Tibial nerve (tissue), 4 donors: ENCODE measurements around the gene ACAD11.

ENCODE experiments used
- EP300 ChIP-seq, 2 donors: sonication (generic); formaldehyde crosslinking; IDR thresholded peaks; one replicate each; pipeline ENCODE4 v1.6.1; 2017; ENCODE audit warnings: antibody characterized with exemption in 2 of 2, mild to moderate bottlenecking in 1 of 2
- POLR2A ChIP-seq, 2 donors: fragments of 450-650 bp; IDR thresholded peaks; one replicate each; pipeline ENCODE4 v1.6.1; 2017; ENCODE audit warnings: antibody characterized with exemption in 2 of 2, mild to moderate bottlenecking in 2 of 2, moderate library complexity in 2 of 2
- TF ChIP-seq, protein P1 (sequence below), 5 experiments: fragments of 200-600 bp in 3 of 5; fragments of 450-650 bp in 2 of 5; sonication (generic) in 3 of 5; IDR thresholded peaks; one replicate each; pipeline ENCODE4 v1.5.1; 2016 to 2019; ENCODE audit warnings: antibody characterized with exemption in 5 of 5, mild to moderate bottlenecking in 3 of 5, moderate library complexity in 2 of 5

DNA sequence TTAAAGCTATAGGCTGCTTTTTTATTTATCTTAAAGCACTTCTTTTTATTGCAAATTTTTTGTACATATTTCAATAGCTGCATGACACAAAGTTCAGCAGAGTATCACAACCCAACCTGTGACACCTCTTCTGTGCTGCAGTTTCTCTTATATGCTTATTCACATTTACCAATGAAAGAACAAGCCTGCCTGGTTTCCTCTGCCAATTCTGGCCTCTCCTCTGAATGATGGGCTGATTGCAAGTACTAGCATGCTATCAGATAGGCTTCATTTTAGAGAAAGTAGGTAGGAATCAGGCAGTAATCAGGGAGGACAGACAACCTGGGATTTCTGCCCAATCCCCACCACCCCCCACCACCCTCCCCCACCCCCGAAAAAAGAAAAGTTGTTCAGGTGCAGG lies 36.0 kb downstream of the ACAD11 start:
- TF ChIP-seq, protein P1, sequence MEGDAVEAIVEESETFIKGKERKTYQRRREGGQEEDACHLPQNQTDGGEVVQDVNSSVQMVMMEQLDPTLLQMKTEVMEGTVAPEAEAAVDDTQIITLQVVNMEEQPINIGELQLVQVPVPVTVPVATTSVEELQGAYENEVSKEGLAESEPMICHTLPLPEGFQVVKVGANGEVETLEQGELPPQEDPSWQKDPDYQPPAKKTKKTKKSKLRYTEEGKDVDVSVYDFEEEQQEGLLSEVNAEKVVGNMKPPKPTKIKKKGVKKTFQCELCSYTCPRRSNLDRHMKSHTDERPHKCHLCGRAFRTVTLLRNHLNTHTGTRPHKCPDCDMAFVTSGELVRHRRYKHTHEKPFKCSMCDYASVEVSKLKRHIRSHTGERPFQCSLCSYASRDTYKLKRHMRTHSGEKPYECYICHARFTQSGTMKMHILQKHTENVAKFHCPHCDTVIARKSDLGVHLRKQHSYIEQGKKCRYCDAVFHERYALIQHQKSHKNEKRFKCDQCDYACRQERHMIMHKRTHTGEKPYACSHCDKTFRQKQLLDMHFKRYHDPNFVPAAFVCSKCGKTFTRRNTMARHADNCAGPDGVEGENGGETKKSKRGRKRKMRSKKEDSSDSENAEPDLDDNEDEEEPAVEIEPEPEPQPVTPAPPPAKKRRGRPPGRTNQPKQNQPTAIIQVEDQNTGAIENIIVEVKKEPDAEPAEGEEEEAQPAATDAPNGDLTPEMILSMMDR (IDR thresholded peaks at IDR 0.05): no peak
- TF ChIP-seq POLR2A (IDR thresholded peaks at IDR 0.05) (no peak), EP300 (IDR thresholded peaks at IDR 0.05) (no peak)
